Hematopoietic multipotent progenitor cell treated with erythropoietin and hydrocortisone succinate and interleukin-3 and kit ligand, for 6 days (in vitro differentiated cells): ENCODE measurements around the gene INSL3.

Experiments used
- DNase-seq: peaks from one replicate; pipeline ENCODE4 v3.0.0-alpha.2; 2015

INSL3 gene

DNA sequence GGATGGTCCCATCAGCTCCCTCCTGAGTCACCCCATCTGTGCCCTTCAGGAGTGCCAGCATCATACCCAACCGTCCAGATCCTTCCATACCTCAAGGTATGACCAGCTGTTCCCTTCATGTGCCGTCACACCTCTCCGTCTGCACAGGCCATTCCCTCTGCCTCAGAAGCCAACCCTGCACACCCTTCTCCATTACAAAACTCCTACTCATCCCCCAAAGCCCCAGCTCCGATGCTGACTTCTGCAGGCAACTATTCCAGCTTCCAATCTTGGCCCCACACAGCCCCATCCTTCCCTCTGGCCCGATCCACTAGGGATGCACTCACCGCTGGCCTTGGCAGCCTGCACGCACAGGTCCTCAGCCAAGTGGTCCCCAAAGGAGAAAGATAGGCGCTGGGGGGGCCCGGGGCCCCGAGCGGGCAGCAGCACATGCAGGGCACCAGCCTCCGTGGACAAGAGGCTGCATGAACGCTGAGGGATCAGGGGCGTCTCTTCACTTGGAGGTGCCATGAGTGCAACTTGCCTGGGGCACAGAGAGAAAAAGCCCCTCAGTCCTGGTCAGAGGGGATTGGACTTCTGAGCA, 22.7 kb upstream of the INSL3 start:
- no peak for DNase-seq

DNA sequence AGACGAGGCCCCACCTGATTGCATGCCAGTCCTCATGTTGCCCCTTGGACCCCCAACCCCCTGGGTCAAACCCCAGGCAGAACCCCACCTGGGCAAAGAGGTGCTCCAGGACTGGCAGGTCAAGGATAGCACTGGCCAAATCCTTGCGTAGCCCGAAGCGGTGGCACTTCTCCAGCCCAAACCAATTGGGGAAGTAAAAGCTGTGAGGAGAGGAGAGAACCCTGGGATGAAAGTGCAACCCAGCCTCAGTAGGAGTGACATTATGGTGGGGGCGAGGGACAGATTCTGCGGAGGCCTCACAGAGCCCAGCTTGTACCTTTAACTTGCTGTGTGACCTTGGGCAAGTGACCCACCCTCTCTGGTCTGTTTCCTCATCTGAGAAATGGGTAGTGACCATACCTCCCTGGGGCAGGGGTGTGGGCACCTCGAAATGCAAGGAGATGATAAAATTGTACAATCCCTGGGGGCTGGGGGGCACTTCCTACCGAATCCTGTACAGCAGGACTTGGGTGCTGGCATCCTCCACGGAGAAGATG, 22.0 kb upstream of the INSL3 start:
- no peak for DNase-seq

- DNase-seq = no peak
These were observed 21.5 kb upstream of the INSL3 start for GRCh38 chr19:17842663-17843291.

DNA sequence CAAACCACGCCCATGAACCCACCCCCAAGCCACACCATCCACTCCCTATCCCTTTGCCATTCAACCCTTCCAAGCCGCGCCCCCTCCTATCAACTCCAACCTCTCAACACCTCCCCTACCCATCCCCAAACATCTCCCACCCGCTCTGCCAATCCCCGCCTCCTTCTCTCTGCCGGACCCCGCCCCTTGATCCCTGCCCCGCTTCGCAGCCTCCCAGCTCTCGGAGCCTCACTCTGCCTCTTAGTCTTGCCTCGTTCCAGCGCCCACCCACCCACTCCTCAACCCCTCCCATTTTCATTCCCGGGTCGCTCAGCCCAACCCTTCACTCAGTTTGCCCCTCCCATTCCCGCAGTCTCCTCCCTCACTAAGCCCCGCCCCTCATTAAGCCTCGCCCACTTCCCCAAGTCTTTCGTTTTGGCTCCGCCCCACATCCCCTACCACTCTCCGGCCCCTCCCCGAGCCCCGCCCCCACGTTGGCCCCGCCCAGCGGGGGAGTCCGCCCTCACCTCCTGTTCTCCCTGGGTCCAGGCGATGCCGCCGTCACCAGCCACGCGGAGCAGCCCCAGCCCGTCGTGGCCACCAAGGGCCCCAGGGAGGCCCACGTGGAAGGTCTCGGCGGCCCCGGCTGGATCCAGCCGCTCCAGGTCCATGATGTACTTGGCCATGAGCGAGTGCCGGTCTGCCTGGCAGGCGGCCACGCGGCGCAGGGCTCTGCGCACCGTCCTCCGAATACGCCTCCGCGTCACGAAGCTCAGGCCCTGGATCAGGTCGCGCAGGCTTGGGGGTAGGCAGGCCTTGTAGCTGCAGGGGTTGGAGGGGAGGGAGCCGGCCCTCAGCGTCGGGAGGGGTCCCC, 20.7 kb upstream of the INSL3 start:
- peak; percentile 74 for DNase-seq

DNA sequence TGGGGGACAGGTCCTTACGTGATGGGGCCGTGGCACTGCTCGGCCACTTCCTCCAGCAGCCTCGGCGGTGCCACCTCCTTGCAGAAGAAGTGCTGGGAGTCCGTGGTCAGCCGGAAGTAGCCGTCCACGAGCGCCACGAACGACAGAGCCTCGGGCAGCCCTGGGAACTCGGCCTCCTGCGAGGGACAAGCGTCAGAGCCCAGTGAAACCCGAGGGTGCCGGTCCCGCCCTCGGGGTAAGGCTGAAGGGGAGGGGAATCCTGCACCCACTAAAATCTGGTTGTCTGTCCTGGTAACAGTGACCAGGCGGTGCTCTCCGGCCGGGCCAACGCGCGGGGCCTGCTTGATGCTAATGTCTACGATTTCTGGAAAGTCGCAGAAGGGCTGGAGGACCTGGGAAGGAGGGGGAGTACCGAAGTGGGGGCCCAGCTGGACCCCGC, 20.1 kb upstream of the INSL3 start:
- no peak for DNase-seq

- no peak for DNase-seq
These were observed 18.7 kb upstream of the INSL3 start for GRCh38 chr19:17840019-17840418.

GRCh38 chr19:17837972-17838371, 16.7 kb upstream of the INSL3 start:
- no peak for DNase-seq

- DNase-seq = no peak
These were observed 15.2 kb upstream of the INSL3 start for GRCh38 chr19:17836530-17836929.

DNA sequence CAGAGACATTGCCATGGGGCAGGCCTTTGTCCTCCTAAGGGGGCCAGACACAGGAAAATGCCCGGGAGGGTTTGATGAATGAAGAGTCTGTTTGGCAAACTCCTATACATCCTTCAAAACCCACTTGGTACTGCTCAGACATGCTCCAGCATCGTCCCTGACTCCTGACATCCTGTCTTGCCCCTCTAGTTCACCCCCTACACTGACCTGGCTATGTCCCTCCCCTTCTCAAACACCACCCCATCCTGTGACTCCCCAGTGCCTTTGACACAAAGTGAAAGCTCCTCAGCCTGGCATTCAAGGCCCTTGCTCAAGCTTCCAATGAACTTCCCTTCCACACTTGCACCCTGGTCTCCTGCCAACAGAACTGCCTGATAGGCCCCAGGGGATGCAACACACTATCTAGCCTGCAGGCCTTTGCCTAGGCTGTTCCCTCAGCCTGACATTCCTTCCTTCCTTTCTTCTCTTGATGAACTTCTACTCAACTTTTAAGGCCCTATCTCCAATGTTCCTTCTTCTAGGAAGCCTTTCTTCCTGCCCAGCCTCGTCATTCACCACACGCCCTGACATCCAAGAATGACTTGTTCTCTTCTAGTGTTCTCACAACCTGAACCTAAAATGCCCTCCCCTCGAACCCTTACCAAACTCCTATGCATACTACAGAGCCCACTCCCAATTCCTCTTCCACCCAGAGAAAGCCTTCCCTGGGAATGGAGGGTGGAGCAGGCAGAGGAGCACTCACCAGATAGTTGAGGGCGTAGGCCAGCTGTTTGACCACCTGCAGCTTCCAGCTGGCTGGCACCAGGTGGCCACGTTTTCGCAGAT, 14.1 kb upstream of the INSL3 start:
- no peak for DNase-seq

DNA sequence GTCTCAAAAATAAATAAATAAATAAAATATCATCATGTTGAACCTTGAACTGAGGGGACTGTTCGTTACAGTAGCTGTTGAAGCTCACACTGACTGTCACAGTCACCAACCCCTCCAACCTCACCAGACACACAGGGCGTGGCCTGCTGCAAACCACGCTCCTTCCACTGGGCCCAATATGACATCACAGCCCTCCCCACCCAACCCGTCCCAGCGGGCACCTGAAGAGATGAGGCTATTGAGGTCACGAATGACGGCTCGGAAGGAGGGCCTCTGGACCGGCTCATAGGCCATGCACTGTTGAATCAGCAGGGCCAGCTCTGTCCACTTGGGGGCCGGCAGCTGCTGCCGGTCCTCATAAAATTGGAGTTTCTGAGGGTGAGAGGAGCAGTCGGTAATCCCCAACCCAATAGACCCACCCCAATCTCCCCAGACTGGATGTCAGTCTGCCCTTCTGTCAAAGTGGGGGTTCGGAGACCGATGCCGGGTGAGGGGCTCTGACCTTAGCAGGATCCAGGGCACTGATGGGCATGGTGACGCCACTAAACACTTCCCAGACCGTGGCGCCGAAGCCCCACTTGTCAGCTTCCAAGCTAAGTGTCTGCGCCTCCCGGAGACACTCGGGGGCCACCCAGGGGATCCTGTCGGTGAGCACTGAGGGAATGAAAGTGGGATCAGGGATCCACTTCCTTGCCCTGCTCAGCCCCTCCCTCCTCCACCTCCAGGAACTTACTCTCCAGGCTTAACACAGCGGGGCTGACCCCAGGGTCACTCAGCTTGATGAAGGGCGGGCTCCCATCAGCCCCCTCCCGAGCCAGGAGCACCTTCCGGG, 13.2 kb upstream of the INSL3 start:
- DNase-seq = peak; percentile 33

DNA sequence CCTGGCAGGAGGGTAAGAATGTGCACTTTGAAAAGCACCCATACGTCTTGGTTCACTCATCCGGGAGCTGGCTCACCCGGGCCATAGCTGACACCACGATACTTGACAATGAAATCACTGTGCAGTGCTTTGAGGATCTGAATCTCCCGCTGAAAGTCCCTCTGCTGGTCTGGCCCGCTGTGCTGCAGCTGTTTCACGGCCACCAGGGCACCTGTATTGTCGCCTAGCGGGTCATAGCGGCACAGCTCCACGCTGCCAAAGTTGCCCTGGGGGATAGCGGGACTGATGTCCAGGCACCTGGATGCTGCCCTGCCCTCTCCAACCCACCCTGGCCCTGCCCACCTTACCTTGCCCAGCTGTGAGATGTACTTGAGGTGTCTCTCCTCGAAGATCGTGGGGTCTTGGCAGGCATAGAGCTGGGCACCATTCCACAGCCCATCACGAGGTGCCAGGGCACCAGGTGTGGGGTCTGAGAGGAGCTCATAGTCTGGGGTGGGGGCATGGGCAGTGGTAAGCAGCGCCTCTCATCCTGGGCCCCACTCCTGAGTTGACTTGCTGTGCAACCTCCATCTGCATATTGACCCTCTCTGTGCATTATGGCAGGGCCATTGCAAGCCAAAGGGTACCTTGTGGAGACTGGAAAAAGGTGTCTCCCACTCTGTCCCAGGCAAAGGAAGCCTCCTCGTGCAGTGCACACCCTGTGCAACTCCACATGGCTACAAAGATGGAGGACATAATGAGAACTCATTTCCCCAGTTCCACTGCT, 11.3 kb upstream of the INSL3 start:
- no peak for DNase-seq

DNA sequence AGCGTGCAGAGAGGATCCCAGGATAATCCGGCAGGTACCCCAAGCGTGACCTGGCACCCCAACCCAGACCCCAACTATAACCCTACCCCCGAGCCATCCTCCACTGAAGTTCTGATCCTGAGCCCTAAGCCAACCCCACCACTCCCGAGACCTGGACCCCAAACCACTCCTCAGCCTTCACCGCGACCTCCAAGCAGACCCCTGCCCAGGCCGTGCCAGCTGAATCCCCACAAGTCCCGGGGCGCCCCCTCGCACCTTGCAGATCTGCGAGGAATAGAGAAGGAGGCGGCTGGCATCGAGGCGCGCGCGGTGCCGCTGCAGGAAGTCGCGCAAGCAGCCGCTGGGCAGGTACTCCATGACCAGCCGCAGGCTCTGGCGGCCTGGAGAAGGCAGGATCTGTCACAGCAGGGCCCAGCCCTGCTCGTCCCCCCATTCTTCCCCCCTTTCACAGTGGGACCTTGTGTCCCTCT, 10.1 kb upstream of the INSL3 start:
- no peak for DNase-seq

- DNase-seq = peak; percentile 65
These were observed 9.5 kb upstream of the INSL3 start for GRCh38 chr19:17830567-17831418.

- DNase-seq = no peak
These were observed 8.7 kb upstream of the INSL3 start for GRCh38 chr19:17829855-17830566.

- no peak for DNase-seq
These were observed 5.3 kb upstream of the INSL3 start for GRCh38 chr19:17826508-17827056.

GRCh38 chr19:17824339-17824738, 3.0 kb upstream of the INSL3 start:
- DNase-seq = no peak

- DNase-seq = no peak
These were observed 3.5 kb downstream of the INSL3 start for GRCh38 chr19:17817668-17818363.

DNA sequence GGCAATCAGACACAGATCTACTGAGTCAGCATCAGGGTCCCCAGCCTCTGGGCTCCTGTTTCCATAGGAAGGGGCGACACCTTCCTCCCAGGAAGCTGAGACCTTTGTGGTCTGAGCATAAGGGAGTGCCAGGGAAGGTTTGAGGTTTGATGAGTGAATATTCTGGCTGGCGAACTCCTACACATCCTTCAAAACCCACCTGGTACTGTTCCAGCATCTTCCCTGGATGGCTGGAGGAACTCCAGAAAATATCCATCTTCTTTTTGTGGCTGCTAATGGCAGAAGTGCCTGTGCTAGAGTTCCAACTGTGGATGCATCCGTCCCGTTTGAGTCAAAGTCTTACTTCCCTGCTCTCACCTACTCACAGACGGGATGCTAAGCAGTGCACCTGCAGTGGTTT, 9.2 kb downstream of the INSL3 start:
- no peak for DNase-seq
